ENCODE results near the gene ADCY10.
"Not testable (repeated sequence)": the region's sequence is repeated elsewhere in the genome, so short reads cannot be mapped to it uniquely, and the experiment has no call there.

Gene ADCY10

GRCh38 chr1:167856711-167857418 lies 57.1 kb downstream of the ADCY10 start:
- DNase-seq: no peak

GRCh38 chr1:167854184-167854583 lies 59.8 kb downstream of the ADCY10 start:
- DNase-seq: no peak

GRCh38 chr1:167849666-167850065 lies 64.3 kb downstream of the ADCY10 start:
- no peak for DNase-seq

- no peak for DNase-seq
Measured at GRCh38 chr1:167842872-167843271, 71.1 kb downstream of the ADCY10 start.

DNA sequence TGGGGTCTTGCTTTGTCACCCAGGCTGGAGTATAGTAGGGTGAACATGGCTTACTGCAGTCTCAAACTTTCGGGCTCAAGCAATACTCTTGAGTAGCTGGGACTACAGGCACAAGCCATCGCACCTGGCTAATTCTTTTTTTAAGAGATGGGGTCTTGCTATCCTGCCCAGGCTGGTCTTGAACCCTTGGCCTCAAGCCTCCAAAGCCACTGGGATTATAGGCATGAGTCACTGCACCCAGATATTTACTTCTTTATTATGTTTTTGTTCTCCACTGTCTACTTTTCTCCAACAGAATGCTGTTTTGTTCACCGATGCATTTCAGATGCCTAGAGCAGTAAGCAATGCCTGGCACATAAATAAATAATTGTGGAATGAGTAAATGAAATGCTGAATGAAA lies 72.4 kb downstream of the ADCY10 start:
- no peak for DNase-seq

GRCh38 chr1:167839009-167839408 lies 74.9 kb downstream of the ADCY10 start:
- DNase-seq: no peak

GRCh38 chr1:167837326-167837725 lies 76.6 kb downstream of the ADCY10 start:
- DNase-seq: no peak

DNA sequence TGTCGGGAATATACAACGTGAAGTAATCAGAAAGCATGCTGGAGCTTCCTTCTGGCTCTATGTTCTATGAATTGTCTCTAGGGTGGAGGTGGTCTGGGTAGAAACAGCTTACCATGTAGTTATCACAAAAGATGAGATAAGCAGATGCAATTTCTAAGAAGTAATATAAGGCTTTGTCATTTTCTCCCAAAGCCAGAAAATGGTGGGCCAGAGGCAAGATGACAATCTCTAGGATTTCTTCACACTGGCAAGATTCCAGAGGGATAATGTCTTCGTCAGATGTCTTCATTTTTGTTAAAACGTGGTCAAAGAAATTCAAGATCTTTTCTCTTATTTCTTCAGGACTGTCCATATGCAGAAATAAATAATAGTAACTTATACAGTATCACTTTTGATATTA lies 77.7 kb downstream of the ADCY10 start:
- no peak for DNase-seq

DNA sequence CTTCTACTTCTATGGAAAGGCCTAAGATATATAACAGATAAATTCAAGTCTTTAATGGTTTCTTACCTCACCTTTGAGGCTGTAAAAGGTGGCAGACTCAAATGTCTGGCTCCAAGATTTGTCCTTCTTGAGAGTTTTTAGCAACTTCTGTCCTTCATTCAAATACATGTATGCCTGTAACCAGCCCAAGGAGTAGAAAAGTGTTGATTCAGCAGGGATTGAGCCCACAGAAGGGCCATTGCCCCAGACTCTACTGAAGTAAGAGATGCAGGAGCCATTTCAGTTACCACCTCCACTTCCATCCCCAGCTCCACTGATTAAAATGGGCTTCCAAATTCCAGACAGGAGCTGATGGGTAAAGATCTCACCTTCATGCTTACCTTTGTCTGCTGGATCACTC lies 80.0 kb downstream of the ADCY10 start:
- no peak for DNase-seq

GRCh38 chr1:167832693-167833092 lies 81.2 kb downstream of the ADCY10 start:
- no peak for DNase-seq

DNA sequence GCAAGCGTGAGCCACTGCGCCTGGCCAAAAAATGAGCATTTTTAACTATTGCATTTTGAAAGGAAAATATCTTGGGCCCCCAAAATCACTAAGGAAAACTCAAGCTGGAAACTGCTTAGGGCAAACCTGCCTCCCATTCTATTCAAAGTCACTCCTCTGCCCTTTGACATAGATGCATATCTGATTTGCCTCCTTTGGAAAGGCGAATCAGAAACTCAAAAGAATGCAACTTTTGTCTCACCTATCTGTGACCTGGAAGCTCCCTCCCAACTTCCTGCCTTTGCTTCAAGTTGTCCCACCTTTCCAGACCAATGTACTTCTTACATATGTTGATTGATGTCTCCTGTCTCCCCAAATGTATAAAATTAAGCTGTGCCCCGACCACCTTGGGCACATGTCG lies 83.3 kb downstream of the ADCY10 start:
- DNase-seq: not testable (repeated sequence)

DNA sequence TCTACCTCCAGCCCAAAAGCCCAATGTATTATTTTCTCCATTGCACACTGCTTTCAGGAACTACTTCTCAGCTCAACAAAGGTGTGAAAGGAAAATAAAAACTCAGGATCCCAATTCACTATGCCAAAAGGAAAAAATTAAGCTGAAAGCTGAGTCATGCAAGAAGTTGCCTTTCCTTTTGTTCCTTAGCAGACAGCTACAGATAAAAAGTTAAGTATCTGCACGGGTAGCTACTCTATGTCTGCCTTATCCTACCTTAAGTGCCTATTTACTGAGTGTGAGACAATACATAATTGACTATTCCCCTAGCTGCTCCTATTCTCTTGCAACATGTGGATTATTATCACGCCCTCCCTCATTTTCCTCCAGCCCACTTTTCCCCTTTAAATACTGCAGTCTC lies 84.1 kb downstream of the ADCY10 start:
- DNase-seq: no peak

DNA sequence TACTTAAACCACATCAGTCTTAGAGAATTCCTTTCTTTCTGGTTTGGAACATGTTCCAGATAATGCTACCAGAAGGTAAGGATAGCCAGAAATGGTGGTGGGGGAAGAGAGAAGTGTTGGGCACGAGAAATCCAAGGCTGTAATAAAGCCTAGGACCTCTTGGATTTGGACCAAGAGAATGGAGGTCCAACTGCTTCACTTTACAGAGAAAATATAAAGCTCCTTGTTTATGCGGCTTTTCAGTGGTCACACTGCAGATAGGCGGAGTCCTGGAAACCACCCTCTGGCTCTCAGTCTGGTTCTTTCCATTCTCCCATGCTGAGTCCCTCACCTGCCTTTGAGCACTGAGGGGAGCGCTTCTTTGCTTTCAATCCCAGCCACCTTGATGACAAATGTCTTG lies 87.8 kb downstream of the ADCY10 start:
- no peak for DNase-seq

DNA sequence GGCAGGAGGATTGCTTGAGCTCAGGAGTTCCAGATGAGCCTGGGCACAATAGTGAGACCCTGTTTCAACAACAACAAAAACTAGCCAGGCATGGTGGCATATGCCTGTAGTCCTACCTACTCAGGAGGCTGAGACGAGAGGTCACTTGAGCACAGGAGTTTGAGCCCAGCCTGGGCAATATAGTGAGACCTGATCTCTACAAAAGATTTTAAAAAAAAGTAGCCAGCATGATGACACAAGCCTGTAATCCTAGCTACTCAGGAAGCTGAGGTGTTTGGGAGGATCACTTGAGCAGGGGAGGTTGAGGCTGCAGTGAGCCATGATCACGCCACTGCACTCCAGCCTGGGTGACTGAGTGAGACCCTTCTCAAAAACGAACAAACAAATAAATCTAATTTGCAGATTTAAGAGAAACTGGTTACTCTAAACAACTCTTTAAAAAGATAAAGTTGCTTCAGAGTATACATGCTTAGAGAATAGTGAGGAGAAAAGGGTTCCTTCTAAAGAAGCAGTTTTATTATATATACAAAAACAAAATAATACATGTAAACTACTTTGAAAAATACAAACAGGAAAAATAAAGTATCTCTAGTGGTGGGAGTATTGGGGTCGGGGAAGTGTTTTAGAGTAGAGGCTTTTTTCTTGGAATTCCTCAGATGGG lies 88.4 kb downstream of the ADCY10 start:
- DNase-seq: no peak

DNA sequence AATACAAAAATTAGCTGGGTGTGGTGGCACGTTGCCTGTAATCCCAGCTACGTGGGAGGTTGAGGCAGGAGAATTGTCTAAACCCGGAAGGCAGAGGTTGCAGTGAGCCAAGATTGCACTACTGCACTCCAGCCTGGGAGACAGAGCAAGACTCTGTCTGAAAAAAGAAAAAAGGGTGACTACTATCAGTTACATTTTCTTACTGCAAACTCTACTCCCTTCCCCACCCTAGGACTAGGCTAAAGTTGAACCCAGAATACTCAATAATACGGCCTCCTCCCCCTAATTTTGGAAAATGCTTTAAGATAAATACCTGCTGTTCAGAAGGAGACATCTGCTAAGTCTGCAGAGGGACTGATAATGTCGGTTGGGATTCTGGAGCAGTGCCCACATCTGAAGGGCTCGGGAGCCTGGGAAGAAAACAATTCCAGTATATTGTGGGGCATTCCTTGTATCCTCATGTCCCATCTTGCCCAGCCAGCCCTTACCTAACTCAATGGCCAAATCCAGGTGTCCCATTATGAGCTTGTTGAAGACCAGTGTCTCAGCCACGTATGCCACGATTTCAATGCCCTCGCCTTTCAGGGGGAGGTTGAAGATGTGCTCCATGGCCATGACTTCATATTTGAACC lies 89.7 kb downstream of the ADCY10 start:
- no peak for DNase-seq

GRCh38 chr1:167821969-167822685 lies 91.8 kb downstream of the ADCY10 start:
- DNase-seq: no peak

DNA sequence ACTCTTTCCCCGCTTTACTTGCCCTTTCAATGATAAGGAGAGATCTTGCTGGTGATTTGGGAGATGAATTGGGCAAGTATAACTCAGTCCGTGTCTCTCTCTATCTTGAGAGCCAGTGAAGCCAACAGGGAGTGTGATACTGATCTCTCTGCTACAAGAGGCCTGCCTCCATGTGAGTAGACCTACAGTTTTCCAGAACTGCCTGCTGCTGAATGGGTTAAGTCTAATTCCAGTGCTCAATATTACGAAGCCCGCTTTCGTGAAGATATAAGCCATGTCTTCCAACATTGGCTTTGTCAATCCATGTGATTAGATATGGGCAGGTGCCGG lies 92.6 kb downstream of the ADCY10 start:
- no peak for DNase-seq

GRCh38 chr1:167820684-167821355 lies 93.1 kb downstream of the ADCY10 start:
- no peak for DNase-seq

DNA sequence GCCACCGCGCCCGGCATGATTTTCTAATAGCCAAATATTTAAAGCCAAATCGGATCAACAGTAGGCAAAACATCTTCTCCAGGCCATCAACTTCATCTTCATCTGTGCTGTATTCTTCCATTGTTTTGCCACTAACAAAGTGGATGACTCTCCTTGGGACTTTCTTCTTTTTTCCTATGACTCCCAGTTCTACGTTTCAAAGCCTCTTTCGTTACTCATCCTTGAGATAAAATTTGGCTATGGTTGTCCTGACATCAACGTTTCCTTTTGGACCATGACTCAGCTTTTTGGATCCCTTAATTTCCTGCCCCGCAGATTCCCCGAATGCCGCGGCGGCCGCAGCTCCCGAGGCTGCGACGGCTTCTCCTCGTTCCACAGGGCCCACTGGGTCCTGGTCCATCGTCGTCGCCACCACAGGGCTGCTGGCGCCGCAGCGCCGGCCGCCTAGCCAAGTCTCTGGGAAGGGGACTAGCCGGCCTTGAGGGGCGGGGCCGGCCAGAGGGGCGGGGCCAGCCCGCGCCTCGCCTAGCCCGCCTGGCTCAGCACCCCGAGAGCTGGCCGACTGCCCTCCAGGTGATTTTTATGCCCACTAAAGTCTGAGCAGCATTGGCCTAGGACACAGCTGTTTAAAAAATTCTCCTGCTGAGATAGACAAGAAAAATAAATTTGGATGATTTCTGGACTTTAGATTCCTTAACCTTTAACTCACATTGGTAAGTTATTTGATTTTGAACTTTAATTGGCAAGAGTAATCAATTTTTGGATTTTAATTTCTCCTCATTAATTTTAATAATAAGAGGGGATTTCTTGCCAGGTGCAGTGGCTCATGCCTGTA lies 93.9 kb downstream of the ADCY10 start:
- DNase-seq: no peak

- DNase-seq: no peak
Measured at GRCh38 chr1:167815650-167816049, 98.3 kb downstream of the ADCY10 start.

DNA sequence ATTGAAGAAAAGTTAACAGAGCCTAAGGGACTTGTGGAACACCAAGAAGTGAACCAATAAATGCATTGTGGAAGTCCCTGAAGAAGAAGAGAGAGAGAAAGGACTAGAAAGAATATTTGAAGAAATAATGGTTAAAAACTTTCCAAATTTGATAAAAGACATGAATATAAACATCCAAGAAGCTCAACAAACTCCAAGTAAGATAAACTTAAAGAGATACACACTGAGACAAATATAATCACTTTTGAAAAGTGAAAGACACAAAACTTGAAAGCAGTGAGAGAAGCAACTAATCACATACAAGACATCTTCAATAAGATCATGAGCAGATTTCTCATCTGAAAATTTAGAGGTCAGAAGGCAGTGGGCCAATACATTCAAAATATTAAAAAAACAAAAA lies 101.0 kb downstream of the ADCY10 start:
- DNase-seq: no peak

GRCh38 chr1:167808690-167809089 lies 105.2 kb downstream of the ADCY10 start:
- no peak for DNase-seq

All from GF-D8 (cell line).